Panc1 (cell line): ENCODE results near the gene CADM4. TPM values are rescaled to one million over a fixed set of nuclear protein-coding genes. Genes with fewer than 3 reads are reported as not detected.

Source experiments
- ATAC-seq: fragments of 200-7000 bp; cut with Tn5 transposase; 2 replicates; pipeline ENCODE4 v1.9.1; 2020; ENCODE audit warnings: mild to moderate bottlenecking, moderate library complexity
- Bru-seq: library from RNA; stranded (reverse); fragments of 400-500 nt; gene quantifications from one replicate; lab custom pipeline; 2021; lab: Mats Ljungman, UMichigan
- BruChase-seq, 2 experiments: library from RNA; stranded (reverse); fragments of 400-500 nt; gene quantifications; one replicate each; lab custom pipeline; 2021; lab: Mats Ljungman, UMichigan
- BruUV-seq: library from RNA; stranded (reverse); fragments of 400-500 nt; replicated peaks from 2 replicates; lab custom pipeline; 2021; lab: Mats Ljungman, UMichigan
- CTCF ChIA-PET: fragments of 300-600 bp; sonication (Branson Sonifier 250); formaldehyde crosslinking; loops from one replicate; lab custom pipeline; 2022; ENCODE audit warnings: antibody characterized with exemption; lab: Charles Lee
- POLR2A ChIA-PET: fragments of 300-600 bp; sonication (Branson Sonifier 250); formaldehyde crosslinking; loops from one replicate; lab custom pipeline; 2022; ENCODE audit warnings: antibody characterized with exemption; lab: Charles Lee
- DNase-seq: peaks from one replicate; pipeline ENCODE4 v3.0.0-alpha.2; 2010; ENCODE audit warnings: low read depth, low spot score
- H3K27ac ChIP-seq: 2 replicates; pipeline ENCODE4 v1.5.1; 2011; ENCODE audit warnings: mild to moderate bottlenecking, low read length, inconsistent platforms
- H3K27me3 ChIP-seq: fragments of 200-500 bp; sonication (Bioruptor generic); 2 replicates; pipeline ENCODE4 v1.6.0; 2014; ENCODE audit warnings: low read length, inconsistent platforms; ENCODE audit not compliant: control insufficient read depth, insufficient read depth
- H3K36me3 ChIP-seq: fragments of 200-500 bp; sonication (Bioruptor generic); 2 replicates; pipeline ENCODE4 v1.5.1; 2014; ENCODE audit warnings: inconsistent platforms, mild to moderate bottlenecking, low read length, moderate library complexity; ENCODE audit not compliant: control insufficient read depth, insufficient read depth
- H3K4me1 ChIP-seq: 2 replicates; pipeline ENCODE4 v1.5.1; 2011; ENCODE audit warnings: inconsistent platforms, mild to moderate bottlenecking, low read length, moderate library complexity; ENCODE audit not compliant: control insufficient read depth, insufficient read depth
- H3K4me3 ChIP-seq, 2 experiments: 2 replicates each; pipeline ENCODE4 v1.5.1; 2011 to 2012; ENCODE audit warnings: low read depth in 2 of 2, low read length in 2 of 2, mild to moderate bottlenecking in 2 of 2, inconsistent platforms in 1 of 2, moderate library complexity in 1 of 2
- H3K9me3 ChIP-seq: fragments of 200-500 bp; sonication (Bioruptor generic); 2 replicates; pipeline ENCODE4 v1.5.1; 2014; ENCODE audit warnings: low read depth, mild to moderate bottlenecking, inconsistent platforms, low read length, moderate library complexity; ENCODE audit not compliant: control insufficient read depth, insufficient read depth
- CTCF ChIP-seq: fragments of 450-650 bp; IDR thresholded peaks from 2 replicates; pipeline ENCODE4 v1.5.1; 2017; ENCODE audit warnings: mild to moderate bottlenecking
- POLR2AphosphoS5 ChIP-seq: IDR thresholded peaks from 2 replicates; pipeline ENCODE4 v1.6.1; 2012; ENCODE audit warnings: mild to moderate bottlenecking, low read depth, low read length, moderate library complexity
- REST ChIP-seq, 2 experiments: IDR thresholded peaks; 2 replicates each; pipeline ENCODE4 v1.6.1; 2011 to 2012; ENCODE audit warnings: low read depth in 2 of 2, control low read depth in 1 of 2, low read length in 1 of 2, mild to moderate bottlenecking in 1 of 2, moderate library complexity in 1 of 2; ENCODE audit not compliant: insufficient read depth in 1 of 2
- SIN3A ChIP-seq: IDR thresholded peaks from 2 replicates; pipeline ENCODE4 v1.6.1; 2012; ENCODE audit warnings: low read depth, mild to moderate bottlenecking, low read length, moderate library complexity, borderline replicate concordance; ENCODE audit not compliant: insufficient read depth
- TCF7L2 ChIP-seq: IDR thresholded peaks from 2 replicates; pipeline ENCODE4 v1.6.1; 2011; ENCODE audit warnings: mild to moderate bottlenecking, low read depth, low read length, inconsistent platforms
- in situ Hi-C: cut with HindIII; loops from 2 replicates; pipeline ENCODE4 v1.10.0; 2016; ENCODE audit warnings: low sequenced_read_pairs, low pct_unique_long_range_greater_than_20kb
- intact Hi-C: fragments of 100-400 bp; cut with micrococcal nuclease; formaldehyde crosslinking; loops from one replicate; pipeline ENCODE4 v1.10.0; 2022; ENCODE audit not compliant: unreplicated experiment
- long read RNA-seq: library from polyadenylated mRNA; unstranded; transcript quantifications from one replicate; pipeline ENCODE4 v2.0.0, GENCODE V29; 2021; ENCODE audit not compliant: unreplicated experiment
- polyA plus RNA-seq: library from polyadenylated mRNA; unstranded; fragments of >200 nt; gene quantifications from one replicate; pipeline ENCODE4 v1.2.1, GENCODE V29; 2012; ENCODE audit warnings: missing spikeins; ENCODE audit not compliant: insufficient read length
- total RNA-seq: library from RNA; stranded (reverse); gene quantifications from one replicate; pipeline ENCODE4 v1.2.1, GENCODE V29; 2021; ENCODE audit not compliant: unreplicated experiment

CADM4 gene
- 2.7 TPM for total RNA-seq
- polyA plus RNA-seq = 8.8 TPM
- percentile 29 among the genes with signal in this experiment for Bru-seq, nascent RNA
- percentile 35 among the genes with signal in this experiment for BruChase-seq, experiment 1, labeled RNA remaining after a 2-hour chase
- BruChase-seq, experiment 2, labeled RNA remaining after a 6-hour chase = percentile 33 among the genes with signal in this experiment
- long read RNA-seq, partial matches to known transcripts = 0 of 2 reads
- long read RNA-seq, other reads (novel, unspliced or antisense) = 2 of 2 reads

GRCh38 chr19:43639519-43640423, at the start of gene CADM4:
CADM4 (minus strand) TSS chr19:43639850; CDS start chr19:43639790, 60 bp downstream.
- intact Hi-C loops = no loop called here

More at GRCh38 chr19:43639519-43640423, at the start of gene CADM4:
- H3K27me3 ChIP-seq = peaks cover 4% of the 10 kb centered on the region; the same call in 1 of the 2 replicates
- in situ Hi-C loops = no loop called here
- no peaks in the 10 kb centered on the region for H3K9me3 ChIP-seq
- no TSS peak for BruUV-seq
- ATAC-seq (peak; percentile 79), DNase-seq (no peak)
- H3K36me3 ChIP-seq = no peaks in the 10 kb centered on the region; the same call in 1 of the 2 replicates
- CTCF ChIA-PET = no interaction called here
- no peak within 1 kb of the TSS for H3K27ac ChIP-seq
- POLR2A ChIA-PET = no interaction called here
- peaks cover under 1% of the 10 kb centered on the region for H3K4me1 ChIP-seq
- peak within 1 kb of the TSS; percentile 39 to 40; a peak in 3 of 4 replicates for H3K4me3 ChIP-seq
- TF ChIP-seq REST (IDR thresholded peaks at IDR 0.05; ENCODE audit: insufficient read depth in 1 of 2, low read depth in 2 of 2, low read length in 1 of 2) (no peak), SIN3A (no peak), TCF7L2 (no peak), POLR2AphosphoS5 (no peak), CTCF (no peak)
